HG03060 (cell line): ENCODE measurements around the gene SBNO2.

Experiments
- ATAC-seq: cut with Tn5 transposase; IDR thresholded peaks from one replicate; pipeline ENCODE4 v1.9.1; 2021; ENCODE audit warnings: low read depth, moderate number of reproducible peaks; ENCODE audit not compliant: unreplicated experiment

Gene SBNO2

GRCh38 chr19:1094978-1095701 is 78.9 kb downstream of the SBNO2 start, which contains the start of gene POLR2E:
Gene POLR2E, minus strand, starts transcription at chr19:1095375. Its CDS starts 60 bp downstream, at chr19:1095315.
- ATAC-seq = peak; percentile 83

- ATAC-seq = no peak
These were observed 79.5 kb downstream of the SBNO2 start for GRCh38 chr19:1094655-1094977.

- ATAC-seq = no peak
These were observed 80.1 kb downstream of the SBNO2 start for GRCh38 chr19:1093811-1094553.

GRCh38 chr19:1093330-1093729 is 80.7 kb downstream of the SBNO2 start:
- no peak for ATAC-seq

- no peak for ATAC-seq
These were observed 82.4 kb downstream of the SBNO2 start for GRCh38 chr19:1091544-1092175.

- no peak for ATAC-seq
These were observed 83.1 kb downstream of the SBNO2 start for GRCh38 chr19:1090731-1091543.

GRCh38 chr19:1089891-1090290 is 84.2 kb downstream of the SBNO2 start:
- no peak for ATAC-seq

DNA sequence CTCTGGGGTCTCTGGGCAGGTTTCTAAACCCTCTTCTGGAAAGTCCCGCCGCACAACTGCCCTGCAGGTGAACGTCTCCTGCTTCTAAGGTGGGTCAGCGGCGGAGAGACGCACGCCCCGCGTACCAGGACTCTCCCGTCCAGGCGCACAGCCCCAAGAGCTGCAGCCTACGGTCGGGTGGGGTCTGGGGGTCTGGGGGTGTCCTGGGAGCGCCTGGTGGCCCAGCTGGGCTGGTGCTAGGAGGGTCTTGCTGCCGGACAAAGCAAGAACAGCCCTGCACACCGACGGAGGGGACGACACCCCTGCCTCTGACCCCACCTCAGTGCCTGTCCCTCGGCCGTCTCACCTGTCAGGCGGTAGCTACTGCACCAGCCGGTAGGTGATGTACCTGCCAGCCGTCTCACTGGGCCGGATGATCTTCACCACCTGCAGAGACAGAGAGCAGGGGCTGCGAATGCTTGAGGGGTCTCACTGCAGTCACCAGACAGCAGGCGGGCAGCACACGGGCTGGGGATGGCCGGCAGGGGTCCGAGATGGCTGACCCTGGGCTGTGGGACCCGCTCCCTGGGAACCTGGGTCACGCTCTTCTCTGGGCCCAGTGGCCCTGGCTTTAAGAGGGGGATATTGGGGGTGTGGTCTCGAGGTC is 84.8 kb downstream of the SBNO2 start:
- no peak for ATAC-seq

GRCh38 chr19:1088416-1089010 is 85.6 kb downstream of the SBNO2 start:
- no peak for ATAC-seq

- no peak for ATAC-seq
These were observed 86.2 kb downstream of the SBNO2 start for GRCh38 chr19:1087813-1088415.

GRCh38 chr19:1086613-1087012 is 87.5 kb downstream of the SBNO2 start:
- no peak for ATAC-seq

DNA sequence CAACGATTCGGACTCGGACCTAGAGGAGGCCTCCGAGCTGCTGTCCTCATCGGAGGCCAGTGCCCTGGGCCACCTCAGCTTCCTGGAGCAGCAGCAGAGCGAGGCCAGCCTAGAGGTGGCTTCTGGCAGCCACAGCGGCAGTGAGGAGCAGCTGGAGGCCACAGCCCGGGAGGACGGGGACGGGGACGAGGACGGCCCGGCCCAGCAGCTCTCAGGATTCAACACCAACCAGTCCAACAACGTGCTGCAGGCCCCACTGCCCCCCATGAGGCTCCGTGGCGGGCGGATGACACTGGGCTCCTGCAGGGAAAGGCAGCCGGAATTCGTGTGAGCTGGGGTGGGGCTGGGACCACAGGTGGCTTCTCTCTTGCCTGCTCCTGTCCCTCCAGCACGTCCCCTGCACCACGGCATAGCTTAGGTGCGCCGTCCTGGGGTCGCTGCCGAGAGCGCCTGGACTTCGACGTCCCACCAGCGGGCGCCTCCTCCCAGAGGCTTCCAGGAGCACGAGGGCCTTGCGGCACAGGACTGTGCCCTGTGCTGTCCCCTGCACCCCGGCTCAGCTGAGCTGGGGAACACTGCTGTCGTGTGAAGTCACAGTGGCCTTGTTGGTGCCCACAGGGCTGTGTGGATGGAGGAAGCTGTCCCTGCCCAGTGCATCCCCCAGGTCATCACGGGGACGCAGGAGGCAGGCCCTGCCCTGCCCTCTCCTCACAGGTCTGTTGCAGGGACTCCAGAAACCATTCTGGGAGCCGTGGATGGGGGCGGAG is 88.2 kb downstream of the SBNO2 start:
- no peak for ATAC-seq

GRCh38 chr19:1085053-1085658 is 88.9 kb downstream of the SBNO2 start:
- no peak for ATAC-seq

DNA sequence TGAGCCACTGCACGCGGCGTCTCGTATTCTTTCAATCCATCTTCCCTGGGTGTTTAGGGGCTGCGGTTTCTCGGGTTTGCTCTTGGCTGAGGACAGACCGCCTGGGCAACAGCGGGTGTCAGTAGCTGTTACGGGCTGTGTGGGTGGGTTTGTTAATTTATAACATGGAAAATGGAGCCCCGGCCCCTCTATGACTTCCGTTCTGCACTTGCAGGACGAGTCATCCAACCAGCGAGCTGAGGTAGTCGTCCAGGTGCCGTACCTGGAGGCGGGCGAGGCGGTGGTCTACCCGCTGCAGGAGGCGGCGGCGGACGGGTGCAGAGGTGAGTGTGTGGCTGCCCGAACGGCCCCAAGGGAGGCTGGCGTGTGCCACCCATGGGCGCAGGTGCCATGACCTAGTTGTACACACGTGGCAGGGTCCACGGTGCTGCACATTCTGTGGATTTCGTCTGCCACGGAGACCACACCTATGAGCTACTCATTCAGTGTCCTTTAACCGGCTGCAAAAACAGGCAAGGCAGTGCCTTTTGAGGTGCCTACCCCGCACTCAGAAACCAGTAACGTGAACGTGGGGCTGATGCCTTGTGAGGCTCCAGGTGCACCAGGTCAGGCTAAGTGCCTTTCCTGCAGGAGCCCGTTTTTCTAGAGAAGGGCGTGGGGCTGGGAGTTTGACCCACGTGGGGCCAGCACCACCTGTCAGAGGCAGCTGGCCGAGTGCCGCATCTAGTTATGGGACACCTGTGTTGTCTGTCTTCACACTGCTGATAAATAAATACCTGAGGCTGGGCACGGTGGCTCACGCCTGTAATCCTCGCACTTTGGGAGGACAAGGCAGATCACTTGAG is 89.8 kb downstream of the SBNO2 start:
- no peak for ATAC-seq

- ATAC-seq = no peak
These were observed 90.9 kb downstream of the SBNO2 start for GRCh38 chr19:1082928-1083816.

DNA sequence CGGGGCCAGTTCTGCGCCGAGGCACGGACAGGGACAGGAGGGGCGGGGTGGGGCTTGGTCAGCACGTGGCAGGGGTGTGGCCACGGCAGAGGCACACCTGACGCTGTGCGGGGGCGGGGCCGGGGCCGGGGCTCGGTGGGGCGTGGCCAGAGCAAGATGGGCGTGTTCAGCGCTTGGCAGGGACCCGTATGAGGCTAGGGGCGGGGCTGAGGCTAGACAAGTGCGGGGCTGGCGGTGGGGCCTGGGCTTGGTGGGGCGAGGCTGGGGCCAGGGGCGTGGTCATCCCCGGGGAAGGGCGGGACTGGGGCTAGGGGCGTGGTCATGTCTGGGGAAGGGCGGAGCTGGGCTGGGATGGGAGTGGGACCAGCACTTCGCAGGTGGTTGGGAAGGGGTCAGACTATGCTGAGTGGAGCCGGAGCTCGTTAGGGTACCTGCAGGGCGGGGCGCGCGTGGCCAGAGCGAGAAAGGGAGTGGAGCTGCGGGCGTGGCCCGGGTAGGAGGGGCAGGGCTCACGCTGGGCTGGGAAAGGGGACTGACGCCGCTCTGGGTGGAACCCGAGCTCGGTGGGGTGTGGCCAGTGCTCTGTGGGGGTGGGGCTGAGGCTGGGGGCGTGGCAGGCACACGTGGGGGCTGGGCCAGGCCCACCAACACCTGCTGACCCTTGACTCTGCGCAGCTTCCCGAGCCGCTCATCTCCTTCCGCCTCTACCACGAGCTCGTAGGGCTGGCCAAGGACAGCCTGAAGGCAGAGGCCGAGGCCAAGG is 91.7 kb downstream of the SBNO2 start:
- no peak for ATAC-seq
